KG1 (cell line): Measurements from ENCODE around the gene SEZ6.

ENCODE experiments used
- DNase-seq: peaks from one replicate; lab custom pipeline; 2025; lab: John Stamatoyannopoulos, UW

Gene SEZ6

DNA sequence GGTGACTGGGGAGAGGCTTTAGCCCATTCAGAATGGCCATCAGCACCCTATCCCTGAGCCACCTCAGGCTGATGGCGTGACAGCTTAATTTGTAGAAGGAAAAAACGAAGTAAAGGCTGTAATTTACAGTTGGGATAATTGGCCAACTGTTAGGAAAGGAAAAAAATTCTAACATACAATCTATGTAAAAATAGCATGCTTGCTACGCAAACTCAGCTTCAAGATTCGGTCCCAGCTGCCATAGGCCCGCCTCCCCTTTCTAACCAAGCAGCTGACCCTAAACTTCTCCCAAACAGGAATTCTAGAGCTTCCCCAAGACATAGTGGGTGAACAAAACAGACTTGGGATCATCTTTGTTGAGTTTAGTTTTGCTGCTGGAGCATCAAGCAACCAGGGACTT is 4.9 kb downstream of the SEZ6 start:
- DNase-seq: no peak

DNA sequence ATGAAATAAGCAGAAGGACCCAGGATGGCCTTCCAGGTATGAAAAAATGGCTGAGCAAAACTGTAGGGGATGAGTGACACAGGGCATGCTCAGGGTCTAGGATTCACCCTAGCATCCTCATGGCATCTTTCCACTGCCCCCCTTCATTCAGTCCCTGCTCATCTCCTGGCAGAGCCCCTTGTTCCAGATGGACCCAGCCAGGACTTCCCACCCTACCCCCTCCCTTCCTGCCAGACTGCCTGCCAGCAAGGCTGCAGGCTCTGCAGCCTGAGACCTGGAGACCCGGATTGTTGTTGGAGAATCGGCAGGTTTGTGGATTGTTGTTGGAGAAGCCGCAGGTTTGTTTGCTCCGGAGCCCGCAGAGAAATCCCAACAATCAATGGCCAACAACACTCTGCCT is 6.6 kb downstream of the SEZ6 start:
- no peak for DNase-seq

DNA sequence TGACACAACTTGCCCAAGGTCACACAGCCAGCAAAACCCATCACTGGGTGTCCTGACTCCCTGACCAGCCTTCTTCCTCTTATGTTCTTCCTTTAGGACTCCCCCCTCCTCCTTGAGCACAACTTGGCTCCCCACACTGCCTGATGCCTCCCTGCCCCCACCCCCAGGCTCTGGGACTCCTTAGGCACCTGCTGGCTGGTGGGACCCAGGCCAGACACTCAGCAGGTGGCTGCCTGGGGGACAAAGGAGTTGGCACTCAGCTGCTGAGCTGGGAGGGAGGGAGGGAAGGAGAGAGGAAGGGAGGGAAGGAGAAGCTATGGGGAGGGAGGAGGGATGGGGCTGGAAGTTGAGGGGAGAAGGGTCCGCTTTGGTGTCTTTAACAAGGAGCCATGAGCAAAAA is 8.0 kb downstream of the SEZ6 start:
- DNase-seq: no peak

DNA sequence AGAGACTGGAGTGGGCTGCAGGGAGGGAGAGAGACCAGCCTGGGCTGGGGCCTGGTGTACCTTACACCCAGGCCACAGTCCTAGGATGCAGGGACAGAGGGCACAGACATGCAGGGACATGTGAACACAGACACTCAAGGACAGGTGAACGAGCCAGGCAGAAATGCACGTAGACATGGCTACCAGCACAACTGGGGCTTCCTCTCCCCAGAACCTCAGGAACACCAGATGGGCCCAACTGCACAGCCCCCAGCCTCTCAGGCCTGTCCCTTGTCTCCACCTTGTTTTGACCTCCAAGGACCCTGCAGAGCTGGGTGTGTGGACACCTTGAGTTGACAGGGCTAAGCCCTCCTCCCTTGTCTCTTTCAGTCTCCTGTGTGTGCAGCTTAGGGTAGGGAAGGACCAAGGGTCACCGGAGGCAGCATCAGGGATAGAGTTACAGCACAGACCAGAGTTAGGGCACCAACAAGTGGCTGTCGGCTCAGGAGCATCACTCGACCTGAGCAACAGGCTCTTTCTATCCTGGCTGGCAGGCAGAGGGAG is 9.2 kb downstream of the SEZ6 start:
- no peak for DNase-seq

DNA sequence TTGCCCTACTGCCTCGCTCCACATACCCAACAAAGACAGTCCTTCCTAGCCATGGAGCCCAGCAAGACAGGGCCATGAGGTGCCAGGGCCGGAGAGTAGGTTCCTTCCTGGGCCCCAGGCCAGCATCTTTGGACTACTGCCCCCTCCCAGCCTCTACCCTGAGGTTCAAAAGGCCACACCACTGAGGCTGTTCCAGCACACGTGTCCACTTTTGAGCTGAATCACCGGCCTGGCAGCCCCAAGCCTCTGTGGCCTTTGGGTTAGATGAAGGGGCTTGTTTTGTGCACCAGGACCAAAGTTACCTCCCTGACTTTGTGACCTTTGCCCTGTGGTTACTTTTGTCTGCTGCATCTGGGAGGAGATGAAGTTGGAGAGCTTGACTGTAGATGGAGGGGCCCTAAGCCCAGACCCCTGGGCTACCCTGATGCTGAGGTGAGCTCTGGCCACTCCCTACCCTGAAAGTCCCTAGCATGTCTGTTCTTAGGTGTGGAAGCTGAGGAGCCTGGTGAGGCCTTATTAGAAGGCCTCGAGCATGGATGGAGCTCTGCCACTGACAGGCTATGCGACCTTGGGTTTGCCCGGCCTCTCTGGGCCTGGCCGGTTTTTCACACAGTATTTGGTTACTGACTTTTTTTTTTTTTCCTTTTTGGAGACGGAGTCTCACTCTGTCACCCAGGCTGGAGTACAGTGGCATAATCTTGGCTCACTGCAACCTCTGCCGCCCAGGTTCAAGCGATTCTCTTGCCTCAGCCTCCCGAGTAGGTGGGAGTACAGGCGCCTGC is 12.0 kb downstream of the SEZ6 start:
- no peak for DNase-seq

- no peak for DNase-seq
Measured at GRCh38 chr17:28992625-28993600, 12.9 kb downstream of the SEZ6 start.

- no peak for DNase-seq
Measured at GRCh38 chr17:28992185-28992584, 13.6 kb downstream of the SEZ6 start.

- no peak for DNase-seq
Measured at GRCh38 chr17:28991779-28992178, 14.1 kb downstream of the SEZ6 start.

DNA sequence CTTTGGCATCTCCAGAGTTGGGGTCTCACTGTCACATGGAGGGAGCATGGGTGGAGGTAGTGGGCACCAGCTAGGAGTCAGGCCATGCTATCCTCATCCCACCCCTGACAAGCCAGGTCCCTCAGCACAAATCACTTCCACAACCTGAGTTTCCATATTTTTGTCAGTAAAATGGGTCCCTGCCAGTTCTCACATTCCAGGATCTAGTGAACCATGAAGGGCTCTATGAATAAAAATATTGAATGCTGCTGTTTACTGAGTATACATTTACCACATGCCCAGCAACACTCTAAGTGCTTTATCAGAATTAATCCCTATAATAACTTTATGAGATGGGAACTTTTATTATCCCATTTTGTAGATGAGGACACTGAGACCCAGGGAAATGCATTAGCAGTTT is 16.8 kb downstream of the SEZ6 start:
- DNase-seq: no peak

GRCh38 chr17:28988475-28988874 is 17.4 kb downstream of the SEZ6 start:
- DNase-seq: no peak

DNA sequence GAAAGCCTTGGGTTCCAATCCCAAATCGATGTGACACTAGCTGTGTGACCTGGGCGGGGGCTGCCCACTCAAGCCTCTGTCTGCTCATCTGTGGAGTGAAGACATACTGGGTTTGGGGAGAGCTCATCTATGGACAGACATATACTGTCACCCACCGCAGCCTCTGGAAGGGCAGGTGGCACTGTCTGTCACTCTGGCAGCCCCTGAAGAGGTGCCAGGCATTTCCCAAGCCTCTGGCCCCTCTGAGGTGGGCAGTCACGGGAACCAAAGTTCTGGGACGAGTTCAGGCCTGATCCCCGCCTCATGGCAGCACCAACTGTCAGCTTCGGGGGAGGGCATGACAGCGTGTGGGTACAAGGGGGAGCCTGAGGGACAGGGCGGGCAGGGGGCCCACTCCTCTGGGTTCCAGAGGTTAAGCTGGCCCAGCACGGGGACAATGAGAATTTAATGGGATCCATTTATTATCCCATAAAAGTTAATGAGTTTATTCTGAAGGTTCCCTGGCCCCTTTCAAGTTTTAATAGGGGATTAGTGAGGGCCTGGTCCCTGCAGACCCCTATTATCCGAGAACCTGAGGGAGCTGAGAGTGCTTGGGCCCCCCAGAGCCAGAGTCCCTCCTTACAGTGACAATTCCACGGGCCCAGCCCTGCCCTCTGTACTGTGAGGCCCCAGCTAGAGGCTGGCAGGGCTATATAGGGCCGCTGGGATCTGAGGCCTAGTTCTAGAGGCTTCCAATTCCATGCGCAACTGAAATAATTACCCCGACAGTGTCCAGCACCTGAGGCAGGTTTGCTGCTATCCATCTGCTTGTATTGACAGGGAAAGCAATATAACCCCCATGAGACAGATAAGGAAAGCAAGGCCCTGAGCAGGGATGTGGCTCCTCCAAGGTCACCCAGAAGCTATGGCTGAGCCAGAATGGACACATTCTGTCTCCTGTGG is 18.8 kb downstream of the SEZ6 start:
- no peak for DNase-seq

DNA sequence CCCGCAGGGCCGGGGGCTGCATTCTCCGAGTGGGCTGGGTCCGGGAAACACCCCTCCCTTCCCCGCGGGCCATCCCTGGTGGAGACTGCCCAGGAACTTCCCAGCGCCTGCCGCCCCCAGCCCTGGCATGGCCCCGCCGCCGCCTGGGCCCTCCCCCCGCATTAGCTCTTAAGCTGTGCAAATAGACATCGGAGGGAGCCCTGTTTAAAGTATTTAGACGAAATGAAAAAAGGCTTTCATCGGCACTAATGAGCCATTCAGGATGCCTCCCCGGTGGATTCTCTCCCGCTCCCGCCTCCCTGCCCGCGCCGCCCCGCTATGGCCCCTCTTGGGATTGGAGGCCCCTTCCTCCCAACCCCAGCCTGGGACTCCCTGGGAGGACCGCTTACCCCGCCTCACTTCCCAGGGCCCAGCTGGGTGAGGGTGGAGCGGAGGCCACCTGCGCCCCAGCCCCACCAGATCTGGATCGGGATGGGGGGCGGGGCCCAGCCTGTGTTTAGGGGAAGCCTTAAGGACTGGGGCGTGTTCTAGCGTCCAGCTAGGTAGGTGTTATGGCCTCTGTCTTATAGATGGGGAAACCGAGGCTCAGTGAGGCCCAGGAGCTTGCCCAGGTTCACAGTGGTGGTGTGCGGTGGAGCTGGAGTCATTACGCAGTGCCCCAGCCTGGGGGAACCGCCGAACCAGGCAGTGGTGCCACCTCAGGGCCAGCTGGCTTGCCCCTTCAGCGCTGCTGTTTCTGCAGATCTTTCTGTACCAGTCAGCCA is 19.7 kb downstream of the SEZ6 start:
- DNase-seq: no peak

- no peak for DNase-seq
Measured at GRCh38 chr17:28983286-28984230, 22.3 kb downstream of the SEZ6 start.

DNA sequence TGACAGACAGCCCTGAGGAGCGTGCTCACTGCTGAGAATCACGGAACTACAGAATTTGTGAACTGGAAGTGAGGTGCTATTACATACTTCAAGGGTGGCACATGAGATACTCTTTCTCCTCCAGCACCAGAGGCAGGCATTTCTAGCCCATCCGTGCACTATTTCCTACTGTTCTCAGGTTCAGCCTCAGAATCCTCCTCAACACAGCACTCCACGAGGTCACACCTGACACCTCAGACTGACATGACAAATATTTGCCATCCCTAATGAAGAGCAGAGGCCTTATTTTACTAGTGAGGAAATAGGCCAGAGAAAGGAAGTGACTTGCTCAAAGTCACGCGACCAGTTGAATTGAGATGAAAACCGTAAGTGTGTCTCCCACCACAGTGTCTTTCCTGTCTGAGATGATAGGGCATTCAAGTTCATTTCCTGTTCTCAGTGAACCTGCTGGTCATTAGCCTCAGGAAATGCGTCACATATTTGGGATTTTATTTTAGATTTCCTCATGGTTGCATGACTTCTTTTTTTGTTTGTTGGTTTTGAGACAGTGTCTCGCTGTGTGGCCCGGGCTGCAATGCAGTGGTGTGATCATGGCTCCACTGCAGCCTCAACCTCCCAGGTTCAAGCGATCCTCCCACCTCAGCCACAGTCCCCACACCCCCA is 23.6 kb downstream of the SEZ6 start:
- DNase-seq: peak; percentile 40

DNA sequence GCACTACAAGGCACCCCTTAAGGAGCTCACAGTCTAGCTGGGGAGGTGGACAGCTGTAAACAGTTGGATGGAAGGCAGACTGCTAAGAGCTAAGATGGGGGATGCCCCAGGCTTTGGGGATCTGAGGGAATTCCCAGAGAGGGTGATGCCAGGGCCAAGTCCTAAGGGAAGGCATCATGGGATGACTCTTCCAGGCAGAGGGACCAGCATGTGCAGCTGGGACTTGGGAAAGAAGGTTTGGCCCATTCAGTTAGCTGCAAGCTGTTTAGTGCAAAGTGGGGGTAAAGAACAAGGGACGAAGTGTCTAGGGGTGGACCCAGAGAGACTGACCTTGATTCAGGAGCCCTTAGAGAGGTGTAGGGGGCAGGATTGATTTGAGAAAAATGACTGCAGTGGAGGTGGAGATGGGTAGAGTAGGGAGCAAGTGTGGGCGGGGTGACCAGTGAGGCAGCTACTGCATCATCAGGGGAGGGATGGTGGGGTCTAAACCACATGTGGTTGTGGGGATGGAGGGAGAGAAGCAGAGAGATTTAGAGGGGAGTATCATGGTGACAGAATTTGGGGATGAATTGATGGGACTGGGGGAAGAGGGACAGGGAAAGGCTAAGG is 27.4 kb downstream of the SEZ6 start:
- DNase-seq: no peak

GRCh38 chr17:28977659-28978355 is 28.0 kb downstream of the SEZ6 start:
- DNase-seq: no peak

DNA sequence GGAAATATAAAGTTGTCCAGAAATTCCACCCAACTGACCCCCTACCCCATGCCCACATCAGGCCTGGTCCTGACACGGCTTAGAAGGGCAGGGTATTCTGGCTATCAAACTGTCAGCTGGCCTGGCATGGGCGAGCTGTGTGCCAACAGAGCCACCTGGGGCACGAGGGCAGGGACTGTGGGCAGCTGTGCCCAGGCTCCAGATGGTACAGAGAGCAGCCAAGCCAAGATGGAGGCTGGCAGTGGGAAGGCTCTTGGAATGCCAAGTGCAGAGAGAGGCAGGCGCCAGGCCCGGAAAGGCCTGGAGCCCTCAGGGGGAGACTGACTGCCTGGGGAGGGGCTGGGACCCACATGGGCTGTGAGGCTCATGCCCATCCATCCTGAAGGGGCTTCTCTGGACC is 30.2 kb downstream of the SEZ6 start:
- DNase-seq: no peak

DNA sequence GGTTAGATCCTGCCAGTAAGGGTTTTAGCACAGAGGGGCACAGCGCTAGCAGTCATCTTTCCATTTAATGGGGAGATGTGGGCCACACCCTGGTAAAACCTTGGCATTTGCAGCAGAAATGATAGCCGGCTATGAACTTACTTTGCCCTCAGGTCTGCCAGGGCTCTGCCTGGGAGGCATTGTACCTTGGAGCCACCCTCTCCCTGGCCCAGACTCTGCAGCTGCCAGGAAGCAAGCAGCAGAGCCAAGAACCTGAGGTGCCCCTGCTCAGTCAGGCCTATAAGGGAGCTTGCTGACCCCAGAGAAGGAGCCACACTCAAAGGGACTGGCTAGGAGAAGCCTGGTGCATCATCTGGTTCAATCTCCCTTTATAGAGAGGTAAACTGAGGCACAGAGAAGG is 30.8 kb downstream of the SEZ6 start:
- DNase-seq: no peak
